Endothelial cell of umbilical vein (primary cell): ENCODE data around the gene CDK17. TPM values are rescaled to one million over a fixed set of nuclear protein-coding genes. Genes with fewer than 3 reads are reported as not detected.

Source experiments
- BruUV-seq: library from RNA; stranded (reverse); fragments of 400-500 nt; replicated peaks from 2 replicates; lab custom pipeline; 2021; lab: Mats Ljungman, UMichigan
- CTCF ChIA-PET: fragments of 300-600, 350-600 bp; sonication (Branson Sonifier 250); formaldehyde crosslinking; loops from one replicate; lab custom pipeline; 2021; ENCODE audit warnings: antibody characterized with exemption, inconsistent platforms; lab: Charles Lee
- POLR2A ChIA-PET: fragments of 300-600, 350-600 bp; sonication (Branson Sonifier 250); formaldehyde crosslinking; loops from one replicate; lab custom pipeline; 2021; ENCODE audit warnings: antibody characterized with exemption, inconsistent platforms; lab: Charles Lee
- DNase-seq: peaks from one replicate; pipeline ENCODE4 v3.0.0-alpha.2; 2011; ENCODE audit warnings: low read depth, low spot score
- FAIRE-seq: peaks from 2 replicates; lab custom pipeline; 2011; peaks lifted over from hg19 to GRCh38; lab: Jason Lieb, UNC
- H2AFZ ChIP-seq: 2 replicates; pipeline ENCODE4 v1.6.0; 2012; ENCODE audit warnings: low read depth, low read length, control low read depth, inconsistent platforms
- H3K27ac ChIP-seq: 2 replicates; pipeline ENCODE4 v1.5.1; 2011; ENCODE audit warnings: low read depth, mild to moderate bottlenecking, control low read depth, low read length, moderate library complexity; ENCODE audit not compliant: insufficient read depth
- H3K27me3 ChIP-seq, 2 experiments: 2 replicates each; pipeline versions ENCODE4 v1.6.0 to v1.6.1; 2011; ENCODE audit warnings: low read length in 2 of 2, mixed read lengths in 1 of 2; ENCODE audit not compliant: control insufficient read depth in 2 of 2, insufficient read depth in 2 of 2
- H3K36me3 ChIP-seq, 2 experiments: 2 replicates in 1 of 2; 3 replicates in 1 of 2; pipeline ENCODE4 v1.5.1; 2011; ENCODE audit warnings: low read length in 2 of 2, mild to moderate bottlenecking in 1 of 2, moderate library complexity in 1 of 2; ENCODE audit not compliant: control insufficient read depth in 2 of 2, insufficient read depth in 2 of 2; ENCODE audit errors: extremely low read depth in 1 of 2
- H3K4me1 ChIP-seq: 3 replicates; pipeline ENCODE4 v1.5.1; 2011; ENCODE audit warnings: mild to moderate bottlenecking, low read length; ENCODE audit not compliant: control insufficient read depth, insufficient read depth; ENCODE audit errors: extremely low read depth
- H3K4me2 ChIP-seq: 2 replicates; pipeline ENCODE4 v1.6.1; 2011; ENCODE audit warnings: low read length, control low read depth, mixed read lengths; ENCODE audit not compliant: insufficient read depth
- H3K4me3 ChIP-seq, 3 experiments: fragments of 200-600 bp in 1 of 3; sonication (generic), shearing (Covaris generic) in 1 of 3; replicated peaks in 1 of 3; 2 replicates each; pipeline ENCODE4 v1.5.1; 2011 to 2016; ENCODE audit warnings: control low read depth in 3 of 3, low read length in 3 of 3, mild to moderate bottlenecking in 2 of 3, inconsistent platforms in 1 of 3, low read depth in 1 of 3, moderate library complexity in 1 of 3; ENCODE audit not compliant: insufficient read depth in 1 of 3
- H3K79me2 ChIP-seq: 2 replicates; pipeline ENCODE4 v1.6.0; 2012; ENCODE audit warnings: low read length, inconsistent platforms; ENCODE audit not compliant: control insufficient read depth, insufficient read depth
- H3K9ac ChIP-seq: replicated peaks from 2 replicates; pipeline ENCODE3; 2011; ENCODE audit warnings: low read length, control low read depth; ENCODE audit not compliant: insufficient read depth; ENCODE audit errors: extremely low read depth
- H3K9me1 ChIP-seq: replicated peaks from 3 replicates; pipeline ENCODE4 v1.6.0; 2011; ENCODE audit warnings: mild to moderate bottlenecking, low read length; ENCODE audit not compliant: control insufficient read depth, insufficient read depth; ENCODE audit errors: extremely low read depth
- H3K9me3 ChIP-seq: replicated peaks from 2 replicates; pipeline ENCODE4 v1.5.1; 2012; ENCODE audit warnings: low read length, inconsistent platforms; ENCODE audit not compliant: control insufficient read depth, insufficient read depth
- H4K20me1 ChIP-seq: replicated peaks from 2 replicates; pipeline ENCODE3; 2011; ENCODE audit warnings: mild to moderate bottlenecking, low read length; ENCODE audit not compliant: control insufficient read depth, insufficient read depth; ENCODE audit errors: extremely low read depth
- CTCF ChIP-seq, 2 donors: IDR thresholded peaks; 1 replicate in 1 of 2; 2 replicates in 1 of 2; pipeline ENCODE4 v1.5.1; 2011; ENCODE audit warnings: low read length in 2 of 2, mild to moderate bottlenecking in 2 of 2, moderate library complexity in 2 of 2, control low read depth in 1 of 2, inconsistent platforms in 1 of 2, low read depth in 1 of 2; ENCODE audit not compliant: insufficient read depth in 1 of 2; ENCODE audit errors: extremely low read depth in 1 of 2
- EZH2 ChIP-seq: IDR thresholded peaks from 2 replicates; pipeline ENCODE4 v1.6.1; 2012; ENCODE audit warnings: borderline replicate concordance, low read depth, mild to moderate bottlenecking, moderate library complexity, low read length, inconsistent platforms; ENCODE audit not compliant: severe bottlenecking
- FOS ChIP-seq: IDR thresholded peaks from 2 replicates; pipeline ENCODE4 v1.6.1; 2011; ENCODE audit warnings: mild to moderate bottlenecking, low read length, moderate library complexity, borderline replicate concordance; ENCODE audit not compliant: insufficient read depth
- GATA2 ChIP-seq: IDR thresholded peaks from 2 replicates; pipeline ENCODE4 v1.7.0; 2011; ENCODE audit warnings: low read depth, mild to moderate bottlenecking, moderate library complexity, mixed read lengths, low read length; ENCODE audit not compliant: insufficient read length, insufficient read depth
- JUN ChIP-seq: IDR thresholded peaks from 2 replicates; pipeline ENCODE4 v1.6.1; 2011; ENCODE audit warnings: borderline replicate concordance, low read depth; ENCODE audit not compliant: insufficient read length, insufficient read depth
- MYC ChIP-seq: IDR thresholded peaks from one replicate; pipeline ENCODE4 v1.6.1; 2011; ENCODE audit warnings: mild to moderate bottlenecking, low read depth, low read length
- POLR2A ChIP-seq: IDR thresholded peaks from 2 replicates; pipeline ENCODE4 v1.6.1; 2012; ENCODE audit warnings: low read depth, mild to moderate bottlenecking, control low read depth, low read length
- POLR2AphosphoS5 ChIP-seq: IDR thresholded peaks from 2 replicates; pipeline ENCODE4 v1.6.1; 2012; ENCODE audit warnings: low read depth, mild to moderate bottlenecking, control low read depth, low read length, moderate library complexity; ENCODE audit not compliant: insufficient read depth
- dilution Hi-C: fragments of 300-500 bp; cut with MboI; formaldehyde crosslinking; loops from one replicate; pipeline ENCODE4 v1.15.0; 2019; ENCODE audit warnings: low sequenced_read_pairs; ENCODE audit not compliant: extremely low pct_ligation_motif_present
- intact Hi-C: fragments of 100-400 bp; cut with micrococcal nuclease; formaldehyde crosslinking; loops from one replicate; pipeline ENCODE4 v1.10.0; 2022
- polyA plus RNA-seq, 4 experiments: library from polyadenylated mRNA; depleted of rRNA in 3 of 4; stranded (reverse) in 3 of 4; unstranded in 1 of 4; fragments of >200 nt; gene quantifications; 2 replicates each; pipeline versions ENCODE4 v1.2.1 to v1.2.3, GENCODE V29; 2011 to 2012; ENCODE audit warnings: missing spikeins in 1 of 4
- total RNA-seq: library from RNA; stranded (reverse); gene quantifications from 2 replicates; pipeline ENCODE4 v1.2.3, GENCODE V29; 2021
- TF ChIP-seq, protein P1 (sequence below): IDR thresholded peaks from 2 replicates; pipeline ENCODE4 v1.6.1; 2011; ENCODE audit not compliant: insufficient read depth, insufficient read length

Gene CDK17
- total and polyA plus RNA-seq, 2 donors (not counting 3 experiments of a cell fraction or from before 2014, with no cell fraction given) = 61.1 to 176 TPM

- DNase-seq = peak; percentile 56
- Histone ChIP-seq H3K27ac (peak overlapping the region; percentile 40), H3K9me3 (no peaks in the 10 kb centered on the region), H3K9ac (no peak overlapping the region), H3K36me3 (peaks cover 19 to 51% of the 10 kb centered on the region in 2 experiments), H3K79me2 (peaks cover 98% of the 10 kb centered on the region), H4K20me1 (peaks cover 12% of the 10 kb centered on the region), H3K4me1 (peaks cover 59% of the 10 kb centered on the region), H3K9me1 (no peaks in the 10 kb centered on the region), H3K4me3 (no peak overlapping the region), H3K4me2 (no peak overlapping the region), H3K27me3 (no peaks in the 10 kb centered on the region), H2AFZ (no peak overlapping the region)
- dilution Hi-C loops = no loop called here
- no TSS peak for BruUV-seq
- intact Hi-C loops = no loop called here
- no peak for FAIRE-seq
- CTCF ChIA-PET = interaction anchor here (0.8 to 1.6 kb wide), 5 partner anchors 15 to 283 kb away, joined by 3 to 5 read pairs (median 3); no protein-coding TSS in a partner anchor
- TF ChIP-seq, protein P1, sequence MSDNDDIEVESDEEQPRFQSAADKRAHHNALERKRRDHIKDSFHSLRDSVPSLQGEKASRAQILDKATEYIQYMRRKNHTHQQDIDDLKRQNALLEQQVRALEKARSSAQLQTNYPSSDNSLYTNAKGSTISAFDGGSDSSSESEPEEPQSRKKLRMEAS = no peak
- no peak for TF ChIP-seq POLR2A
- no peak for TF ChIP-seq GATA2
- TF ChIP-seq POLR2AphosphoS5 = no peak
- TF ChIP-seq JUN = no peak
- no peak for TF ChIP-seq EZH2
- no peak for TF ChIP-seq MYC
- TF ChIP-seq FOS = no peak
- no peak for TF ChIP-seq CTCF (IDR thresholded peaks at IDR 0.05; ENCODE audit: extremely low read depth in 1 of 2, insufficient read depth in 1 of 2, low read depth in 1 of 2, low read length in 2 of 2)
- POLR2A ChIA-PET = no interaction called here
These were observed 166.2 kb downstream of the CDK17 start for GRCh38 chr12:96233939-96234461.
